A172 (cell line): ENCODE results near the gene SMTNL2. TPM values are rescaled to one million over a fixed set of nuclear protein-coding genes. Genes with fewer than 3 reads are reported as not detected.
"Not testable (repeated sequence)": the region's sequence is repeated elsewhere in the genome, so short reads cannot be mapped to it uniquely, and the experiment has no call there.

ENCODE experiments used
- DNase-seq: peaks from one replicate; pipeline ENCODE4 v3.0.0-alpha.2; 2015; ENCODE audit warnings: low spot score
- total RNA-seq: library from RNA; depleted of rRNA; stranded (reverse); fragments of >200 nt; shearing (Covaris generic); gene quantifications from 2 replicates; pipeline ENCODE4 v1.2.3, GENCODE V29; 2014; rRNA removed

The SMTNL2 gene
- total RNA-seq, 1 experiment from 2014 or later: 1.8 TPM

- no peak for DNase-seq
These were observed 48.2 kb downstream of the SMTNL2 start for GRCh38 chr17:4632581-4632920.

GRCh38 chr17:4633643-4634042 is 49.3 kb downstream of the SMTNL2 start:
- DNase-seq: no peak

GRCh38 chr17:4634976-4635375 is 50.6 kb downstream of the SMTNL2 start:
- DNase-seq: no peak

GRCh38 chr17:4635823-4636375 is 51.6 kb downstream of the SMTNL2 start:
- DNase-seq: no peak

GRCh38 chr17:4636474-4637100 is 52.3 kb downstream of the SMTNL2 start:
- no peak for DNase-seq

GRCh38 chr17:4638766-4639165 is 54.4 kb downstream of the SMTNL2 start:
- not testable (repeated sequence) for DNase-seq

GRCh38 chr17:4639301-4640059 is 55.2 kb downstream of the SMTNL2 start:
- not testable (repeated sequence) for DNase-seq

GRCh38 chr17:4640569-4641188 is 56.4 kb downstream of the SMTNL2 start:
- DNase-seq: not testable (repeated sequence)

GRCh38 chr17:4641297-4642195 is 57.2 kb downstream of the SMTNL2 start, which contains the start of gene ALOX15:
Gene ALOX15, minus strand, starts transcription at chr17:4641678. Its CDS starts 27 bp downstream, at chr17:4641651.
- DNase-seq: no peak

GRCh38 chr17:4642286-4642685 is 58.0 kb downstream of the SMTNL2 start:
- no peak for DNase-seq

GRCh38 chr17:4643676-4644075 is 59.3 kb downstream of the SMTNL2 start:
- no peak for DNase-seq

GRCh38 chr17:4645642-4646041 is 61.3 kb downstream of the SMTNL2 start:
- DNase-seq: no peak

GRCh38 chr17:4648741-4649140 is 64.4 kb downstream of the SMTNL2 start:
- DNase-seq: no peak

- DNase-seq: no peak
These were observed 68.7 kb downstream of the SMTNL2 start for GRCh38 chr17:4652997-4653396.

- not testable (repeated sequence) for DNase-seq
These were observed 71.6 kb downstream of the SMTNL2 start for GRCh38 chr17:4655933-4656332.

GRCh38 chr17:4657678-4658077 is 73.3 kb downstream of the SMTNL2 start:
- no peak for DNase-seq

Other genes with a start within 250 kb of the SMTNL2 start
- gene UBE2G1, start 217.9 kb upstream of the SMTNL2 start, total RNA-seq: 76.8 and 79.0 TPM in 2 replicates
- gene SPNS3, start 150.6 kb upstream of the SMTNL2 start, total RNA-seq: 1.1 and 1.8 TPM in 2 replicates
- 28.3 and 28.5 TPM in 2 replicates for gene SPNS2, start 85.6 kb upstream of the SMTNL2 start, total RNA-seq
- gene MYBBP1A, start 29.1 kb upstream of the SMTNL2 start, total RNA-seq: 59.0 and 63.5 TPM in 2 replicates
- gene GGT6, start 24.0 kb upstream of the SMTNL2 start, total RNA-seq: not detected in 2 replicates
- gene ALOX15, start 57.1 kb downstream of the SMTNL2 start, total RNA-seq: not detected in 2 replicates
- 23.5 and 29.5 TPM in 2 replicates for gene PELP1, start 119.6 kb downstream of the SMTNL2 start, total RNA-seq
- 6.7 and 12.3 TPM in 2 replicates for gene ARRB2, start 126.1 kb downstream of the SMTNL2 start, total RNA-seq
- 29.9 and 33.3 TPM in 2 replicates for gene MED11, start 146.9 kb downstream of the SMTNL2 start, total RNA-seq
- gene ZMYND15, start 155.3 kb downstream of the SMTNL2 start, total RNA-seq: 0.07 and 0.21 TPM in 2 replicates
- 5.1 and 8.1 TPM in 2 replicates for gene CXCL16, start 155.4 kb downstream of the SMTNL2 start, total RNA-seq
- not detected in 2 replicates for gene TM4SF5, start 187.4 kb downstream of the SMTNL2 start, total RNA-seq
- not detected in 2 replicates for gene VMO1, start 201.8 kb downstream of the SMTNL2 start, total RNA-seq
- gene GLTPD2, start 204.4 kb downstream of the SMTNL2 start, total RNA-seq: not detected in 2 replicates
- gene PSMB6, start 211.6 kb downstream of the SMTNL2 start, total RNA-seq: 351 and 425 TPM in 2 replicates
- gene PLD2, start 222.6 kb downstream of the SMTNL2 start, total RNA-seq: 17.6 and 18.0 TPM in 2 replicates
- 31.4 and 31.6 TPM in 2 replicates for gene MINK1, start 248.8 kb downstream of the SMTNL2 start, total RNA-seq